Astrocyte of the hippocampus (primary cell): ENCODE results near the gene TTC39B.

Experiments
- DNase-seq: peaks from one replicate; pipeline ENCODE4 v3.0.0; 2011; ENCODE audit warnings: low read depth, low spot score

The TTC39B gene

DNA sequence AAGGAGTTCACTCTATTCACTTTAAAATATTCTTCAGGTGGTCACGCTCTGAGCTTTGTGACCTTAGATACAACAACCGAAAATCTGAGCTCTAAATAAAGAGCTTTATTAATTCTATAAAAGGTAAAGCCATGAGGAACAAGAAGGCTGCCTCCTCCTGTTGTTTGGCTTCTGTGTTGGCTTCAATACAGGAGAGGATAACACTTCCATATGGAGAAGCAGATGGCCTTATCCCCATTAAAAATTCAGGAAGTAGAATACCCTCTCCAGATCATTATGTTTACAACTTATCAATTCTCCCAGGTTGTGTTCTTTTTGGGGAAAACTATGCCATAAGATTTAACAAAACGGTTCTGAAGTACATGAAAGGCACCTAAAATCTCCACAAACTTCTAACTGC lies 128.4 kb downstream of the TTC39B start:
- DNase-seq = no peak

DNA sequence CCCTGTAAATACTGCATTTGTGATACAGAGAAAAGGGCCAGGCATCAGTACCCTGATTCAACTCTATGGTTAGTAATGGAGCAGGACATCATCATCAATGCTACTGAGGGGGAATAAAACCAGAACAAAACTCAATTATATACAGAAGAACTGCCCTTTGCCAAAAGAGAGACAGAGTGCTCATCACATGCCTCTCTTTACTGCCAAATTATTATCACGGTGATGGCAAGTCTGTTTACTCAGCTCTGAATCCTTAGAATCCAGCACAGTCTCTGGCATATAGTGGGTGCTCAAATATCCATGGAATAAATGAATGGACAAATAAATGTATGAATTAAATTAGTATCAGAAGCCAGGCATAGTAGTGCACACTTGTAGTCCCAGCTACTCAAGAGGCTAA lies 130.2 kb downstream of the TTC39B start:
- no peak for DNase-seq

DNA sequence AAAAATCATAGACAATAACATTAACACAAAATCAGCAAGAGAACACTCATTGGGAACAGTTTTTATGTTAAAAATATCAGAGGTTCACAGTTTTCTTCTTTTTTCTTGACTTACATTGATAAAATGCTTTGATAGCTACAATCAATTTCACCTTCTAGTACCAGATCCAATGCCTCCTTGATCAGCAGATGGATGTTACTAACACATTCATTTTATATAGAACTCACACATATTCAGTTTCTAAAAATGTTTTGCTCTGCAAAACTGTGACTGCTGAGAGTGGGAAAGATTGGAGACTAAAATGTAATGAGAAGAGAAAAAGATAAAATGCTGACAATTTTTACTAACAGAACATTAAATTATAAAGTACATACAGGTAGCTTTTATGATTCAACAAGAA lies 143.1 kb downstream of the TTC39B start:
- no peak for DNase-seq

DNA sequence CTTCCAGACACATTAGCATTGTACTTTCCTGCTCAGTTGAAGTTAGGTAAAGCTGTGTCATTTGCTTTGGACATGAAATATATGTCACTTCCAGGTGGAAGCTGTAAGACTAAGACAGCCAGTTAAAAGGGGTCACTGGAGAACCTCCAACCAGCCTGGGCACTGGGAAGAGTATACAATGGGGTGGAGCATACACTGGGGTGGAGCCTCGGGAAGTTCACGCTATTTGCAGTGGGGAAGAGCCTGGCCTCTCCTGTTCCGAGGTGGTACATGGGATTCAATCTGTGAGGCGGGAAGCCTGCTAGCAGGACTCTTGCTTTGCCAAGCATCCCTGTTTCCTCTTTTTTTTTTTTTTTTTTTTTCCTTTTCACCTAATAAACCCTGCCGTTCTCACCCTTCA lies 145.3 kb downstream of the TTC39B start:
- DNase-seq = no peak

DNA sequence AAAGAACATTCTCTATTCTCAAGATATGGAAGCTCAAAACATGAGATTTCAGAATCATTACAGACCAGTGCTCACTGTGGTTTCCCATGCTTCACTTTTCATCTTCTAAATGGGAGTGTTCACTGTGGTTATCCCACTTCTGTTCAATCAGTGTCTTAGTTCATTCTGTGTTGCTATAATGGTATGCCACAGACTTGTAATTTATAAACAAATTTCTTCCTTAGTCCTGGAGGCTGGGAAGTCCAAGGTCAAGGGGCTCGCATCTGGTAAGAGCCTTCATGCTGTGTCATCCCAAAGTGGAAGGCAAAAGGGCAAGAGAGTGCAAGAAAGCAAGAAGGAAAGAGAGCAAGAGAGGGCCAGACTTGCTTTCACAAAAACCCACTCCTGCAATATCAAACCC lies 146.3 kb downstream of the TTC39B start:
- peak; percentile 2 for DNase-seq

DNA sequence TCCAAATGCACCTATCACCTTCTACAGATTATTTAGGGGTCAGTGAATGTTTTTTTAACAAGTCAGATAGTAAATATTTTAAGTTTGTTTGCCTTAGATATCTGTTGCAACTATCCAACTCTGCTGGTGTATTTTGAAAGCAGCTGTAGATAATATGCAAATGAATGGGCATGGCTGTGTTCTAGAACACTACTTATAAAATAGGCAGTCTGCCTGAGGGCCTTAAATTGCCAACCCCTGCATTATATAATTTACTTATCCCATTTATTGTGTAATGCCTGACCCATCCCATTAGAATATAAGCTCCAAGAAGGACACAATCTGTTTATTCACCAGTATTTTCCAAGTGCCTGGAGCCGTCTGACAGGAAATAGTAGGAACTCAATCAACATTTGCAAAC lies 149.0 kb downstream of the TTC39B start:
- no peak for DNase-seq

DNA sequence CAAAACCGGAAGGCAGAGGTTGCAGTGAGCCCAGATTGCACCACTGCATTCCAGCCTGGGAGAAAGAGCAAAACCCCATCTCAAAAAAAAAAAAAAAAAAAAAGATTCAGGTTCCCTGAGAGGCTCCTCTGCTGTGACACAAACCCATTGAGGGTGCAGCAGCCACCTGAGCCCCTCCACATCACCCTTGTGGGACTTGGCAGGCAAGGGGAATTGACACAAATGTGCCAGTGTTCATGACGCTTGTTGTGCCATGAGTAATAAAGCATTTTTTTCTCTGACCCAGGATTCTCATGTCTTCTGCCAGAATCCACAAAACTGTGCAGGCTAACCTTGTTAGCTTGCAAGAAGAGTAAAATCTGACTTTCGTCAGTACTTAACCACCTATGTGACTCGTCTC lies 149.6 kb downstream of the TTC39B start:
- peak; percentile 68 for DNase-seq

DNA sequence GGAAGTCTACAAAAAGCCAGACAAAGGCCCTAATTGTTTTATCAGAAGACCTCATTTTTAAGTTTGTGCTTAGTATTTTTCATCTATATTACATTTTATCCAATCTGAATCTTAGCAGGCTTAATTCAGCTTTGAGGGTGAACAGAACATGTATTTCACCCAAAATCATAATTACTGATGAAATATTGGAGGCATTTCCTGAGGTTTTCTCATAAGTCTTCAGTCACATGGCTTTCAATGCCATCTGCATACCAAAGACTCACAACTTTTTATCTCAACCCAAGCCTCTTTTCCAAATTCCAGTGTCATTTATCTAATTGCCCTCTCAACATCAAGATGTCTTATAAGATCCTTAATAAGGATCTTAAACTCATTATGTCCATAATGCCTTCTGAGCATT lies 150.8 kb downstream of the TTC39B start:
- no peak for DNase-seq

DNA sequence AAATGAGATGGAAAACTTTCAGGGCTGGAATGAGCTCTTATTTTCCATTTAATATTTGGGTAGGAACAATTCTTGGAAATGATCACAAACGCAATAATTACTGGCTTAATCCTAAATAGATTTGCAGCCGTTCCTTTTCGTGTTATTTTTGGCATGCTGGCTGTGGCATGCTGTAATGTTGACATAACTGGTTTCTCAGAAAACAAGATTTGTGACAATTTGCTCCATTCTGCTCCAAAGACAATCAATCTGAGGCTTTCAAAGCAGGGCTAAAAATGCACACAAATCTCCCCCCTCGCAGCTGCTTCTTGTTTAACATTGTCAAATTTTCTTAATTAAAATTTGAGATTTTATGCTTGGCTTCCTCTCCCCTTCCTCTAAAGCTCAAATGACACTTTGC lies 151.2 kb downstream of the TTC39B start:
- peak; percentile 72 for DNase-seq

DNA sequence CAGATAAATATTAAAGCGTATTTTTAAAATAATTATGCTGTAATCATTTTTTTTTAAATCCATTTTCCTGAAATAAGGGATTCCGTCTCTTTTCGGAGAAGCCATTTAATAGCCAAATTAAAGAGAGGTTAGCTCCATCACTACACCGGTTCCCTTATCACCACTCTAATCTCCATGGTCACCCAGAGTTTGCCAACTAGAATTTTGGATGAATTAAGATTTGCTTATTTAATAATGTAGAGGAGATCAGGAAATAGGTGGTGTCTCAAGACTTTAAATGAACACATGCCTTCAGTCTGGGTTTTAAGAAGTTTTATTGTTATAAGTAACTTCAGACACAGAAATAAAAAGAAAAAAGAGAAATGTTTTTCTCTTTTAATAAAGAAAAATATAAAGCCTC lies 151.7 kb downstream of the TTC39B start:
- no peak for DNase-seq

DNA sequence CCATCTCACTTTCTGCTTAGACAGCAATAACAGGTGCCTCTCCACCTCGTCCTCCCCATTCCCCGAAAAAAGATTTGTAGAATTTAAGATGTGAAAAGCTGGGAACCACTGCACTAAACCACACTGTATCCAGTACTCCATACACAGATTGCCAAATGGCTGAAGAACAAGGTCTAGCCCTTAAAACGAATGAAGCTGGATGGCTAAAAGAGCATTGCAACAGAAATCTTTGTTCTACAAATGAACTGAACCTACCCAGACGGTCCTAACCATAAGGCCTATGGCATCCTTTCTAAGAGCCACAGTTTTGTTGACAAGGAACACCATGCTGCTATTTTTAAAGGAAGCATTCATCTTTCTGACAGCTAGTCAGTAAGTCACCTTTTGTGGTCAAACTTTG lies 152.3 kb downstream of the TTC39B start:
- DNase-seq = peak; percentile 3

DNA sequence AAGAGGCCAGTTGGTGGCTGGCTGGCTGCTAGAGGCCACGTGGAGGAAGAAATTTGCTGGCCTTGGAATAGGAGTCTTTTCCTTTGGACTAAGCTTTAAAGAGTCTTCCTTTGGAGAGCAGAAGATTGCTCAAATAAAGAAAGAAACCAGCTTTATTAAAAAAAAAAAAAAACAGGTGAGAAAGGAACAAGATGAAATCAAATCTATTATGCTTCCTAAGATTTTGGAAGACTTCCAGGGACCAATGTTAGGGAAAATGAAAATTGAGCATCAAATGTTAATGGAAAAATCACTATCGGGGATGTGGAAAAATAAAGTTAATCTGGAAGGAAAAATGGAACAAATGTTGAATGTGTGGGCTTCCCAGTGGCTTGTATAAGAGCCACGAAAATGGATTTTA lies 153.1 kb downstream of the TTC39B start:
- DNase-seq = no peak

DNA sequence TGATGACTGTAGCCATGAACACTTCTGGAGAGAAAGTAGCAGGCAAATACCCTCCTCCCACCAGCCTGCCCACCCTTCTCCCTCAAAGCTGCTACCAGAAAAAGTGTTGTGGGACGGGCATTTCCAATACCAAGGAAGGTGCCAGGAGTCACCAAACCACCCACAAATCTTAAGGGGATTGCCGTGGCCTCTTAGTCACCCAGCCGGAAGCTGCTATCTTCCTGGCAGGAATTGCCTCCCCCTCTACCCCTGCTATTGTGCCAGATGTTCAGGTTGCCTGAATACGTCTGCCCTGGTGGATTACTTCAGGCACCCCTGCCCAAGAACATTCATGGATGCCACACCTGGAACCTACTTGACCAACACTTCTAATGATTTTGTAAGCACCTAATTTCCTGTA lies 156.1 kb downstream of the TTC39B start:
- DNase-seq = no peak

DNA sequence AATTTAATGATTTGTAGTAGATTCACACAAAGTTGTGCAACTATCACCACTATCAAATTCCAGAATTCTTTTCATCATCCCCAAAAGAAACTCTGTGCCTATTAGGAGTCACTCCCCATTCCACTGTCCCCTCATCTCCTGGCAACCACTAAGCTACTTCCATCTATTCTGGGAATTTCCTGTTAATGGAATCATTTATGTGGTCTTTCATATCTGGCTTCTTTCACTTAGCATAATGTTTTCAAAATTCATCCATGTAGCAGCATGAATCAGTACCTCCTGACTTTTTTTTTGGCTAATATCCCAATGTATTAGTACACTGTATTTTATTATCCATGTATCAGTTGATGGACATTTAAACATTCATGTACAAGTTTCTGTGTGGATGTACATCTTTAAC lies 157.6 kb downstream of the TTC39B start:
- DNase-seq = no peak

DNA sequence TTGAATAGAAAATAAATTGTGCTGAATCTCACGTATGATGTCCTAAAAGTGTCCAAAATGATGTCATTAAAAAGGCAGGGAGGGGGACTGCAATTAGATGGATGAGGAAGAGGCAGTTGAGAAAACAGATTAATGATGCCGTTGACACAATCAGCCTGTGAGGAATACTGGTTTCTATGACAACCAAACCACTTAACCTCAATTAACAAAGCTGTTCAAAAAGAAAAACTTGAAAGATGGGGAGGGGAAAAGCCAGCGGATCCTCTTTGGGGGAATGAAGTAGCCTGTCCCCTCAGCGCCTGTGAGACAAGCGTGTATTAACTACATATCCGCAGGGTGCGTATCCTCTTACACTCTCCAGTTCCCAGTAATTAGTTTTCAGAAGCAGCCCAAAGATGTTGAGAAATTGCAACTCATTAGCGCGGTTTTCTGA lies 160.7 kb downstream of the TTC39B start:
- no peak for DNase-seq

DNA sequence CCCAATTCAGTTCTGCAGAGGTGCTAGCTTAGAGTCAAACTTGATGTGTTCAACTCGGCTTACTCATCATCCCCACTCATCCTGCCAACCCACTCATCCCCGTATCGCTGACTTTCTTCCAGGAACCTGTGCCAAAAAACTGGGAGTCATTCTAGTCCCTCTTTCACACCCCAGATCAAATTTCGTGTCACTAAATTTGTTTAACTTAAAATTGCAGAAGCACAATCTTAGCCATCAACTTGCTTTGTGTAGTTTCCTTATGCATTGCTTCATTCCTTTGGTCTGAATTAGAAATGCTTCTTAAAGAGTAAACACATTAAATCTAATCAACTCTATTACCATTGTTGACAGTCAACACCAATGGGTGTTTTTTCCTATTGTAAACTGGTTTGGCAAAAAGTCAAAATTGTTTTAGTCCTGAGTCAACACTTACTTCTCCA lies 162.4 kb downstream of the TTC39B start:
- no peak for DNase-seq

DNA sequence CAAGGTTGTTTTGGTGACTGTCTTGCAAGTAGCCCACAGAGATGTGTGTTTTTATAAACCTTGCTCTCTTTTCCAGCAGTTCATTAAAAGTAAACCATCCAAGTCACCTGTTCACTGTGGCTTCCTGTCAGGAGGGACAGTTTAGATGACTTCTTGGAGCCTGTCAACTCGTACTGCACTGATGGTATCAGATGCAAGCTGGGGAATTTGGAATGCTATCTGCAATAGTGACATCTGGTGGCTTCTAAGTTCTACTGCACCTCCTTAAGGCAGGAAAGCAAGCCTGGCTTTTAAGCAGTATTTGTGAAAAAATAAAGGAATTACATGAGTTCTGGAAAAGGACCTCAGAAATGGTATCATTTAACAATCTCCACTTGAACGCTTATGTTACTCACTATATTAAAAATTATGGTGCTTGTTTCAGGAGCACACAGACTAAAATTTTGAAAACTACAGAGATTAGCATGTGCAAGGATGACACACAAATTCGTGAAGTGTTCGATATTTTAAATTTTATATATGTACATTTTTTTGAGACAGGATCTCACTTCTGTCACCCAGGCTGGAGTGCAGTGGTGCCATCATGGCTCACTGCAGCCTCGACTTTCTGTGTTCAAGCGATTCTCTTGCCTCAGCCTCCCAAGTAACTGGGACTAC lies 164.0 kb downstream of the TTC39B start:
- DNase-seq = peak; percentile 66

DNA sequence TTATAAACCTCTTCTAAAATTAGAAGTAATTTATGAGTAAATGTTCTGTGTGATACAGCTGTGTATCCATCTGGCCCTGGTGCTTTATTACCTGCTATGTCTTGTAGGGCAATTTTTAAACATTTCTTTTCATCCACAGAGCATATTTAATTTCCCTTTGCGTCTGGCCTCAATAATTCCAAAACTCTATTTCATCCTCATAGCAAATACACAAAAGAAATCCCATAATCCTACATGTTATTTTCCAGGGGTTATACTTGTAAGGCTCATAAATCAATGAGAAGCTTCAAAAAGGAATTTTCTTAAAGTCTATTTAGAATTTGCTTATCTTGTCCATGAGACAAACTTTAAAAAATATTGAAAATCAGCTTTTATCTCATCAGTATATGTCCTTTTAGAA lies 167.0 kb downstream of the TTC39B start:
- no peak for DNase-seq

DNA sequence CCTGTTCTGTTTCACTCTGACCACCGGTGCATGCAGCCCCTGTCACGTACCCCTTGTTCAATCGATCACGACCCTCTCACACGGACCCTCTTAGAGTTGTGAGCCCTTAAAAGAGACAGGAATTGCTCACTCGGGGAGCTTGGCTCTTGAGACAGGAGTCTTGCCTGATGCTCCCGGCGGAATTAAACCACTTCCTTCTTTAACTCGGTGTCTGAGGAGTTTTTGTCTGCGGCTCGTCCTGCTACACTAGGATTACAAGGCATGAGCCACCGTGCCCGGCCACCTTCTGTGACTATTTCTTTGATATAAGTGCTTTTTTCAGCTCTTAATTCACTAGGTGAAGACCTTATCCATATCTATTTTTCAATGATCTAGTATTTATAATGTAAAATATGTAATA lies 167.5 kb downstream of the TTC39B start:
- DNase-seq = no peak

DNA sequence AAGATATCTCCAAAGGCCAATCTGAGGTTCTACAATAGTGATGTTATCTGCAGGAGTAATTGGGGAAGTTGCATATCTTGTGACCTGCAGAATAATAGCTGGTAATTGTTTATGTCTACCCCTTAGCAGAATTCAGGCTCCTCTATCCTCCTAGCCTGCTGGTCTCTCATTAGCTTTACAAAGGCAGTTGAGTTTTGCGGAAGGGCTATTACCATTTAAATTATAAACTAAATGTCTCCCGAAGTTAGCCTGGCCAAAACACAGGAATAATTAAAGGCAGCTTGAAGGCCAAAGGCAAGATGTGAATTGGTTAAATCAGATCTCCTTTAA lies 168.7 kb downstream of the TTC39B start:
- no peak for DNase-seq

DNA sequence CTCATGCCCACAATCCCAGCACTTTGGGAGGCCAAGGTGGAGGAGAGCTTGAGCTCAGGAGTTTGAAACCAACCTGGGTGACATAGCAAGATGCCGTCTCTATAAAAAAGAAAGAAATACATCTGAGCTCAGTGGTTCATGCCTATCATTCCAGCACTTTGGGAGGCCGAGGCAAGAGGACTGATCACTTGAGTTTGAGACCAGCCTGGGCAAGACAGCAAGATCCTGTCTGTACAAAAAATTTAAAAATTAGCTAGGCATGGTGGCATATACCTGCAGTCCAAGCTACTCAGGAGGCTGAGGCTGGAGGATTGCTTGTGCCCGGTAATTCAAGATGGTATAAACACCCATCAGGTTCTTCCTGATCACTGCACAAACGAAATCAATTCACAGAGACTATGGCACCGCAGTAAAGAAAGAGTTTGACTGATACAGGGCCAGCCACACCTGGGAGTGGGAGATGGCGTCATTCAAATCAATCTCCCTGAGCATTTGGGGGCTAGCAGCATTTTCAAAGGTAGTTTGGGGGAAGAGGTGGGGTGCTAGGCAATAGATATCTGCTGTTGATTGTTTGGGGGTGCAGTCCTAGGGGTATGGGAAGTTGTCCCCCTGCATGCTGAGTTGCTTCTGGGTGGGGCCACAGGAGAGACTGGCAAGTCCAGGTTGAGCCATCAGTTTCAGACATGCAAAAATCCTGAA lies 169.2 kb downstream of the TTC39B start:
- DNase-seq = no peak

DNA sequence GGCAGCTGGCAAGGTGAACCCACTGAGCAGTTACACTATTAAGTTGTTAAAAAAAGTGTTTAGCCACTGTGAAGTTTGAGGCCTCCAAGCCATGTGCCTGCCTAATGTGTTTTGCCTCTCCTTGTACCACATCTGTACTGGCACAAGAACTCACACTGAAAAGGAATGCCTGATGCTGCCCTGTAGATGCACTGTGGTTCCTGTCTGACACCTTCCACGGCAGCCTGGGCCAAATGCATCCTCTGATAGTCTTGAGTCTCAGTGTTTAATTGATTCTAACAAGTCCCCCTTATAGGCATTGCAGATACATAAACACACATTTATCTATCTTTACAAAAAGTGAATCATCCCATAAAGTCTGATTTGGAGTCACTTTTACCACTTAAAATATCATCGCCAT lies 169.9 kb downstream of the TTC39B start:
- no peak for DNase-seq

DNA sequence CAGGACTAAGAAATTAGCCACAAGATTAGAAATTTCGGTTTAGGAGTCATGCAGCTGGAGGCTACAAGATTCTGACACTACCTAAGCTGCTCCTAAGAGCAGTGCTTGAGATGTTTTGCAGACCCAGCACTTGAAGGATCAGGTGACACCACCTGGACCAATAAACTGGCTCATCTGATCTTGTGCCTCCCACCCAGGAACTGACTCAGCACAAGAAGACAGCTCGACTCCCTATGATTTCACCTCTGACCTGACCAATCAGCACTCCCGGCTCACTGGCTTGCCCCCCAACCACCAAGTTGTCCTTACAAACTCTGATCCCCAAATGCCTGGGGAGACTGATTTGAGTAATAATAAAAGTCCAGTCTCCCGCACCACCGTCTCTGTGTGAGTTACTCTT lies 170.4 kb downstream of the TTC39B start:
- no peak for DNase-seq
